Transverse colon (tissue), 4 donors: ENCODE measurements around the gene MTHFD1L.

ENCODE experiments used
- EP300 ChIP-seq: sonication (generic); formaldehyde crosslinking; IDR thresholded peaks from one replicate; pipeline ENCODE4 v1.6.1; 2017; ENCODE audit warnings: antibody characterized with exemption, low read depth
- POLR2A ChIP-seq: fragments of 450-650 bp; IDR thresholded peaks from one replicate; pipeline ENCODE4 v1.6.1; 2016; ENCODE audit warnings: antibody characterized with exemption, mild to moderate bottlenecking, moderate library complexity
- POLR2AphosphoS5 ChIP-seq, 3 donors: sonication (generic); formaldehyde crosslinking; IDR thresholded peaks; one replicate each; pipeline ENCODE4 v1.6.1; 2016; ENCODE audit warnings: antibody characterized with exemption in 3 of 3
- TF ChIP-seq, protein P1 (sequence below), 5 experiments: fragments of 200-600 bp in 3 of 5; fragments of 450-650 bp in 2 of 5; sonication (generic) in 3 of 5; IDR thresholded peaks; 1 replicate in 2 of 5; 2 replicates in 3 of 5; pipeline ENCODE4 v1.5.1; 2016 to 2017; ENCODE audit warnings: antibody characterized with exemption in 5 of 5, inconsistent platforms in 3 of 5, mild to moderate bottlenecking in 2 of 5, moderate library complexity in 1 of 5

DNA sequence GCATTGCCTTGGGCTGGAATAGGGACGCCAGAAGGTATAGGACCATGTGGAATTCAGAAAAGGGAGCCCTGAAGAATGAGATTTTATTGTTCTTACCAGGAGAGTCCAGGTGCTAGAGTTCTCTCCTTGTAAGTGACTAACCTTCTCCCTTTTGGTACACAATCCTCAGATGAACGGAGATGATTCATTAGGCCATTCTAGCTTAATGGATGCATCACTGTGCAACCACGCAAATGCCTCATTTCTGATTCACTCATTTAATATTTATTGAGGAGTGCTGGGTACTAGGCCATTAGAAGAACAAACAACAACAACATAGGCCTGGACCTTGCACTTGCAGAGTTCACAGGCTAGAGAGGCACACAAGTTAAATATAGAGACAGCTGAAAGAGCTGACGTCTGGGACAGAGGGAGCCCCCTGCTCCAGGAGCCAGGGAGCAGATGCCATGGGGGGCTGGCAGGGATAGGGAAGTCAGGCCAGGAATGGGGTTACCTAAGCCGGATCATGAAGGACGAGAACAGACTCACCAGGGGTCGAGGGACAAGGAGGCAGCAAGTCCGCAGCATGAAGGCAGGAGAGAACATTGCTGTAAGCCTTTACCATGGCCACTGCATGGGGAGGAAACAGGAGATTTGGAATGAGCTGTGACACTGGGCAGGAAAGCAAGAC, 194.7 kb downstream of the MTHFD1L start:
- TF ChIP-seq, protein P1, sequence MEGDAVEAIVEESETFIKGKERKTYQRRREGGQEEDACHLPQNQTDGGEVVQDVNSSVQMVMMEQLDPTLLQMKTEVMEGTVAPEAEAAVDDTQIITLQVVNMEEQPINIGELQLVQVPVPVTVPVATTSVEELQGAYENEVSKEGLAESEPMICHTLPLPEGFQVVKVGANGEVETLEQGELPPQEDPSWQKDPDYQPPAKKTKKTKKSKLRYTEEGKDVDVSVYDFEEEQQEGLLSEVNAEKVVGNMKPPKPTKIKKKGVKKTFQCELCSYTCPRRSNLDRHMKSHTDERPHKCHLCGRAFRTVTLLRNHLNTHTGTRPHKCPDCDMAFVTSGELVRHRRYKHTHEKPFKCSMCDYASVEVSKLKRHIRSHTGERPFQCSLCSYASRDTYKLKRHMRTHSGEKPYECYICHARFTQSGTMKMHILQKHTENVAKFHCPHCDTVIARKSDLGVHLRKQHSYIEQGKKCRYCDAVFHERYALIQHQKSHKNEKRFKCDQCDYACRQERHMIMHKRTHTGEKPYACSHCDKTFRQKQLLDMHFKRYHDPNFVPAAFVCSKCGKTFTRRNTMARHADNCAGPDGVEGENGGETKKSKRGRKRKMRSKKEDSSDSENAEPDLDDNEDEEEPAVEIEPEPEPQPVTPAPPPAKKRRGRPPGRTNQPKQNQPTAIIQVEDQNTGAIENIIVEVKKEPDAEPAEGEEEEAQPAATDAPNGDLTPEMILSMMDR (IDR thresholded peaks at IDR 0.05): no peak
- TF ChIP-seq POLR2AphosphoS5 (IDR thresholded peaks at IDR 0.05): peak in 2 of 3 donors; percentile 38 to 40
- no peak for TF ChIP-seq EP300
- TF ChIP-seq POLR2A: no peak
